ENCODE results near the gene KRTAP6-3. TPM values are rescaled to one million over a fixed set of nuclear protein-coding genes. Genes with fewer than 3 reads are reported as not detected.

The KRTAP6-3 gene
- total and polyA plus RNA-seq, 2 of the 13 experiments (the other 11 are each of a cell fraction or from before 2014, with no cell fraction given) = not detected

- no peak for TF ChIP-seq ZBTB34 (CRISPR knock-in tag; IDR thresholded peaks at IDR 0.05)
- no peak for TF ChIP-seq TP53 (CRISPR knock-in tag; conservative IDR thresholded peaks at IDR 0.05)
- TF ChIP-seq RBAK (CRISPR knock-in tag; IDR thresholded peaks at IDR 0.05) = no peak
- TF ChIP-seq TCF7 (IDR thresholded peaks at IDR 0.05; ENCODE audit: low read depth) = no peak
- TF ChIP-seq CREB3 (CRISPR knock-in tag; IDR thresholded peaks at IDR 0.05) = no peak
- TF ChIP-seq ZNF30 (CRISPR knock-in tag; IDR thresholded peaks at IDR 0.05) = no peak
Observed at GRCh38 chr21:30563072-30563471, 29.2 kb upstream of the KRTAP6-3 start (continued).

GRCh38 chr21:30563630-30564029 lies 28.6 kb upstream of the KRTAP6-3 start:
- DNase-seq (ENCODE audit: low spot score) (no peak), FAIRE-seq (no peak), ATAC-seq (no peak)
- POLR2A ChIA-PET = no interaction called here
- no peaks in the 10 kb centered on the region for H3K27me3 ChIP-seq (ENCODE audit: control insufficient read depth in 1 of 2, insufficient read depth in 2 of 2, low read length in 2 of 2)
- no peaks in the 10 kb centered on the region for H4K20me1 ChIP-seq (ENCODE audit: insufficient read depth, low read length)
- CTCF ChIA-PET (ENCODE audit: low intra/inter-chr PET ratio, low total read pairs) = no interaction called here
- H3K9me3 ChIP-seq (ENCODE audit: low read length) = peaks cover 83% of the 10 kb centered on the region
- no TSS peak for BruUV-seq (replicated peaks)
- H3K4me1 ChIP-seq (ENCODE audit: insufficient read depth, low read length) = no peaks in the 10 kb centered on the region
- no peak overlapping the region for H3K9ac ChIP-seq (ENCODE audit: insufficient read depth, low read depth, low read length)
- H3K4me3 ChIP-seq (replicated peaks in 1 of 3; ENCODE audit: insufficient read depth in 1 of 3, low read depth in 2 of 3, low read length in 3 of 3) = no peak overlapping the region
- H2AFZ ChIP-seq (ENCODE audit: low read length) = no peak overlapping the region
- in situ Hi-C loops (cut with HindIII; ENCODE audit: extremely low pct_ligation_motif_present, low pct_unique_long_range_greater_than_20kb) (no loop called here), intact Hi-C loops (cut with micrococcal nuclease; ENCODE audit: unreplicated experiment) (no loop called here)
- no peaks in the 10 kb centered on the region for H3K36me3 ChIP-seq (replicated peaks in 1 of 2; ENCODE audit: control insufficient read depth in 1 of 2, insufficient read depth in 2 of 2, low read length in 2 of 2)
- H3K79me2 ChIP-seq (ENCODE audit: insufficient read depth, low read length) = no peaks in the 10 kb centered on the region
- no peak overlapping the region for H3K27ac ChIP-seq (ENCODE audit: extremely low read length, insufficient read depth, low read length)
- 32% methylated on average over 2 of the region's 2 CpGs for WGBS (ENCODE audit: low lambda C conversion rate)
- H3K4me2 ChIP-seq (ENCODE audit: low read depth, low read length) = no peak overlapping the region
- TF ChIP-seq ZNF296 (CRISPR knock-in tag; conservative IDR thresholded peaks at IDR 0.05) (no peak), ZNF841 (CRISPR knock-in tag; IDR thresholded peaks at IDR 0.05; ENCODE audit: borderline replicate concordance) (no peak), ARHGAP35 (CRISPR knock-in tag; IDR thresholded peaks at IDR 0.05; ENCODE audit: borderline replicate concordance) (no peak), ZBTB39 (CRISPR knock-in tag; IDR thresholded peaks at IDR 0.05) (no peak), MLLT10 (CRISPR knock-in tag; IDR thresholded peaks at IDR 0.05) (no peak), ZNF589 (CRISPR knock-in tag; conservative IDR thresholded peaks at IDR 0.05) (no peak), ZNF569 (CRISPR knock-in tag; IDR thresholded peaks at IDR 0.05; ENCODE audit: borderline replicate concordance) (no peak), YEATS2 (CRISPR knock-in tag; IDR thresholded peaks at IDR 0.05; ENCODE audit: borderline replicate concordance) (no peak), CREM (IDR thresholded peaks at IDR 0.05) (no peak), CREM (CRISPR knock-in tag; IDR thresholded peaks at IDR 0.05) (no peak), KDM4B (CRISPR knock-in tag; IDR thresholded peaks at IDR 0.05) (no peak)
